H9 (cell line): ENCODE data around the gene RSPRY1. TPM values are rescaled to one million over a fixed set of nuclear protein-coding genes. Genes with fewer than 3 reads are reported as not detected.

Experiments
- DNase-seq: peaks from one replicate; pipeline ENCODE4 v3.0.0-alpha.2; 2017
- H2AFZ ChIP-seq: one replicate; pipeline ENCODE4 v1.6.1; 2013; ENCODE audit warnings: mild to moderate bottlenecking, low read length, control low read depth, moderate library complexity
- H2AK5ac ChIP-seq: 2 replicates; pipeline ENCODE4 v1.6.1; 2013; ENCODE audit warnings: low read length, control low read depth, mixed read lengths; ENCODE audit not compliant: insufficient read length
- H2BK120ac ChIP-seq: one replicate; pipeline ENCODE4 v1.6.1; 2013; ENCODE audit warnings: low read depth, mild to moderate bottlenecking, low read length, control low read depth, inconsistent platforms; ENCODE audit not compliant: poor library complexity, severe bottlenecking
- H2BK12ac ChIP-seq: 2 replicates; pipeline ENCODE4 v1.6.1; 2013; ENCODE audit warnings: low read length, control low read depth, mixed read lengths, low read depth; ENCODE audit not compliant: insufficient read length
- H2BK15ac ChIP-seq: 2 replicates; pipeline ENCODE4 v1.6.1; 2013; ENCODE audit warnings: low read depth, low read length, control low read depth
- H2BK20ac ChIP-seq: one replicate; pipeline ENCODE4 v1.6.1; 2013; ENCODE audit warnings: low read depth, mild to moderate bottlenecking, low read length, control low read depth, inconsistent platforms; ENCODE audit not compliant: poor library complexity, severe bottlenecking
- H2BK5ac ChIP-seq: 2 replicates; pipeline ENCODE4 v1.6.1; 2013; ENCODE audit warnings: low read length, control low read depth, mixed read lengths; ENCODE audit not compliant: insufficient read length
- H3K14ac ChIP-seq: 2 replicates; pipeline ENCODE4 v1.6.1; 2013; ENCODE audit warnings: low read length, control low read depth; ENCODE audit not compliant: insufficient read depth
- H3K18ac ChIP-seq: 2 replicates; pipeline ENCODE4 v1.6.1; 2013; ENCODE audit warnings: low read depth, mild to moderate bottlenecking, mixed read lengths, low read length, control low read depth; ENCODE audit not compliant: insufficient read length
- H3K23ac ChIP-seq: 2 replicates; pipeline ENCODE4 v1.6.1; 2013; ENCODE audit warnings: low read length, control low read depth, mixed read lengths, low read depth; ENCODE audit not compliant: insufficient read length
- H3K23me2 ChIP-seq: 2 replicates; pipeline ENCODE4 v1.6.1; 2013; ENCODE audit warnings: low read depth, mild to moderate bottlenecking, mixed read lengths, low read length, control low read depth; ENCODE audit not compliant: insufficient read length, poor library complexity, severe bottlenecking
- H3K27ac ChIP-seq: 2 replicates; pipeline ENCODE4 v1.5.1; 2013; ENCODE audit warnings: low read length, control low read depth, mixed read lengths, low read depth; ENCODE audit not compliant: insufficient read length
- H3K27me3 ChIP-seq: 2 replicates; pipeline ENCODE4 v1.6.1; 2013; ENCODE audit warnings: low read length, control low read depth, inconsistent platforms; ENCODE audit not compliant: insufficient read depth
- H3K4ac ChIP-seq: 2 replicates; pipeline ENCODE4 v1.6.1; 2013; ENCODE audit warnings: low read depth, mild to moderate bottlenecking, control low read depth, inconsistent platforms, low read length, moderate library complexity
- H3K4me1 ChIP-seq: 2 replicates; pipeline ENCODE4 v1.6.1; 2013; ENCODE audit warnings: low read length, control low read depth, inconsistent platforms; ENCODE audit not compliant: insufficient read depth
- H3K4me2 ChIP-seq: 2 replicates; pipeline ENCODE4 v1.6.1; 2013; ENCODE audit warnings: low read length, control low read depth, mixed read lengths; ENCODE audit not compliant: insufficient read length, insufficient read depth
- H3K56ac ChIP-seq: 2 replicates; pipeline ENCODE4 v1.6.1; 2013; ENCODE audit warnings: low read depth, mild to moderate bottlenecking, mixed read lengths, low read length, control low read depth; ENCODE audit not compliant: insufficient read length
- H3K79me1 ChIP-seq: 2 replicates; pipeline ENCODE4 v1.6.1; 2013; ENCODE audit warnings: low read depth, mild to moderate bottlenecking, moderate library complexity, low read length, control low read depth, inconsistent platforms; ENCODE audit not compliant: insufficient read depth, poor library complexity, severe bottlenecking
- H3K79me2 ChIP-seq: 2 replicates; pipeline ENCODE4 v1.6.1; 2013; ENCODE audit warnings: low read length, control low read depth, inconsistent platforms; ENCODE audit not compliant: insufficient read depth
- H3K9ac ChIP-seq: 2 replicates; pipeline ENCODE4 v1.6.1; 2013; ENCODE audit warnings: low read length, control low read depth, mixed read lengths; ENCODE audit not compliant: insufficient read length; ENCODE audit errors: extremely low read depth
- H3K9me3 ChIP-seq: one replicate; pipeline ENCODE4 v1.6.1; 2013; ENCODE audit warnings: low read depth, low read length, inconsistent platforms; ENCODE audit not compliant: control insufficient read depth
- H3T11ph ChIP-seq: one replicate; pipeline ENCODE4 v1.6.1; 2013; ENCODE audit warnings: mild to moderate bottlenecking, low read length, control low read depth, inconsistent platforms
- H4K20me1 ChIP-seq: one replicate; pipeline ENCODE4 v1.6.1; 2013; ENCODE audit not compliant: control insufficient read depth, insufficient read length, insufficient read depth
- H4K5ac ChIP-seq: 2 replicates; pipeline ENCODE4 v1.6.1; 2013; ENCODE audit warnings: low read depth, mild to moderate bottlenecking, mixed read lengths, low read length, control low read depth; ENCODE audit not compliant: insufficient read length
- H4K8ac ChIP-seq: replicated peaks from 2 replicates; pipeline ENCODE4 v1.6.1; 2013; ENCODE audit warnings: low read length, control low read depth, mixed read lengths, low read depth; ENCODE audit not compliant: insufficient read length
- H4K91ac ChIP-seq: 2 replicates; pipeline ENCODE4 v1.6.1; 2013; ENCODE audit warnings: low read depth, mild to moderate bottlenecking, moderate library complexity, mixed read lengths, low read length, control low read depth; ENCODE audit not compliant: insufficient read length
- H3K27ac Mint-ChIP-seq, 3 experiments: 2 replicates in 2 of 3; 3 replicates in 1 of 3; pipeline ENCODE4 v1.8.0; 2020 to 2021; ENCODE audit warnings: mixed read lengths in 3 of 3, mild to moderate bottlenecking in 1 of 3, moderate library complexity in 1 of 3
- H3K27me3 Mint-ChIP-seq: 2 replicates; pipeline ENCODE4 v1.8.0; 2021; ENCODE audit warnings: low read depth, mild to moderate bottlenecking, moderate library complexity, mixed read lengths
- H3K36me3 Mint-ChIP-seq, 3 experiments: 2 replicates in 2 of 3; 3 replicates in 1 of 3; pipeline ENCODE4 v1.8.0; 2020 to 2021; ENCODE audit warnings: low read depth in 3 of 3, mixed read lengths in 3 of 3; ENCODE audit not compliant: insufficient read depth in 1 of 3
- H3K4me1 Mint-ChIP-seq, 2 experiments: 2 replicates each; pipeline ENCODE4 v1.8.0; 2020; ENCODE audit warnings: mixed read lengths in 2 of 2
- H3K4me3 Mint-ChIP-seq, 2 experiments: 2 replicates in 1 of 2; 3 replicates in 1 of 2; pipeline ENCODE4 v1.8.0; 2020 to 2021; ENCODE audit warnings: mild to moderate bottlenecking in 2 of 2, mixed read lengths in 2 of 2, moderate library complexity in 1 of 2
- H3K9me3 Mint-ChIP-seq, 2 experiments: 2 replicates in 1 of 2; 3 replicates in 1 of 2; pipeline ENCODE4 v1.8.0; 2020; ENCODE audit warnings: mild to moderate bottlenecking in 2 of 2, mixed read lengths in 2 of 2, moderate library complexity in 1 of 2
- CTCF ChIP-seq: fragments of 200-600 bp; sonication (generic); conservative IDR thresholded peaks from 3 replicates; pipeline ENCODE4 v1.8.0; 2021; ENCODE audit warnings: antibody characterized with exemption, mild to moderate bottlenecking
- WGBS: extraction: QIAGEN DNeasy Blood & Tissue Kit; methylation state at CpG from one replicate; pipeline ENCODE4 v1.1.7; 2013; ENCODE audit warnings: missing lambda C conversion rate, low lambda C conversion rate, mixed read lengths; ENCODE audit not compliant: insufficient read length; ENCODE audit errors: extremely low coverage; 5-methylcytosine and 5-hydroxymethylcytosine counted together
- total RNA-seq: library from RNA; stranded (reverse); gene quantifications from 2 replicates; pipeline ENCODE4 v1.2.1, GENCODE V29; 2021

RSPRY1 gene
- total RNA-seq, 1 experiment from 2014 or later: 36.1 TPM

- Histone ChIP-seq H3K27me3 (no peaks in the 10 kb centered on the region; the same call in 1 of the 2 replicates), H3T11ph (no peak overlapping the region), H4K5ac (no peak overlapping the region), H2BK5ac (no peak overlapping the region), H3K4me1 (no peaks in the 10 kb centered on the region), H3K9me3 (no peaks in the 10 kb centered on the region), H2AK5ac (no peak overlapping the region), H3K18ac (no peak overlapping the region), H3K79me2 (no peaks in the 10 kb centered on the region), H4K91ac (no peak overlapping the region), H3K4me2 (no peak overlapping the region), H2BK120ac (no peak overlapping the region), H3K27ac (no peak overlapping the region), H3K79me1 (no peaks in the 10 kb centered on the region), H3K23me2 (no peaks in the 10 kb centered on the region), H3K56ac (no peak overlapping the region), H3K14ac (no peak overlapping the region), H2BK15ac (no peak overlapping the region), H2BK12ac (no peak overlapping the region), H4K8ac (no peak overlapping the region), H3K23ac (no peak overlapping the region), H2AFZ (no peak overlapping the region), H4K20me1 (no peaks in the 10 kb centered on the region), H3K9ac (no peak overlapping the region), H2BK20ac (no peak overlapping the region), H3K4ac (no peak overlapping the region)
- Mint-ChIP-seq H3K27me3 (no peaks in the 10 kb centered on the region), H3K27ac (no peak overlapping the region), H3K36me3 (peaks cover 16 to 74% (median 46%) of the 10 kb centered on the region in 3 experiments), H3K4me3 (no peak overlapping the region), H3K9me3 (no peaks in the 10 kb centered on the region), H3K4me1 (no peaks in the 10 kb centered on the region)
- TF ChIP-seq CTCF: no peak
- no CpG with 5 or more reads among the region's 1 CpG for whole genome bisulfite sequencing
- DNase-seq: no peak
Measured at GRCh38 chr16:57229079-57229478, 43.0 kb downstream of the RSPRY1 start.
